HG03159 (cell line): ENCODE measurements around the gene GYPC.
"Not testable (repeated sequence)": the region's sequence is repeated elsewhere in the genome, so short reads cannot be mapped to it uniquely, and the experiment has no call there.

Source experiments
- ATAC-seq: cut with Tn5 transposase; IDR thresholded peaks from one replicate; pipeline ENCODE4 v1.9.1; 2021; ENCODE audit warnings: mild to moderate bottlenecking, moderate library complexity; ENCODE audit not compliant: unreplicated experiment

The GYPC gene

GRCh38 chr2:126655500-126656430 lies at the start of gene GYPC:
Gene GYPC, plus strand, starts transcription at chr2:126656158. Its CDS starts 106 bp downstream, at chr2:126656264.
- peak; percentile 32 for ATAC-seq

GRCh38 chr2:126614524-126615227 lies 41.3 kb upstream of the GYPC start:
- ATAC-seq = no peak

GRCh38 chr2:126616606-126617069 lies 39.3 kb upstream of the GYPC start:
- ATAC-seq = peak; percentile 49

GRCh38 chr2:126620302-126620701 lies 35.7 kb upstream of the GYPC start:
- no peak for ATAC-seq

- no peak for ATAC-seq
These were observed 33.0 kb upstream of the GYPC start for GRCh38 chr2:126623000-126623399.

- no peak for ATAC-seq
These were observed 28.3 kb upstream of the GYPC start for GRCh38 chr2:126627643-126628042.

- ATAC-seq = no peak
These were observed 21.6 kb upstream of the GYPC start for GRCh38 chr2:126634273-126634861.

- no peak for ATAC-seq
These were observed 20.7 kb upstream of the GYPC start for GRCh38 chr2:126635281-126635680.

- no peak for ATAC-seq
These were observed 20.2 kb upstream of the GYPC start for GRCh38 chr2:126635736-126636135.

- no peak for ATAC-seq
These were observed 18.6 kb upstream of the GYPC start for GRCh38 chr2:126637386-126637785.

GRCh38 chr2:126638746-126639145 lies 17.2 kb upstream of the GYPC start:
- no peak for ATAC-seq

GRCh38 chr2:126639276-126639675 lies 16.7 kb upstream of the GYPC start:
- no peak for ATAC-seq

GRCh38 chr2:126641294-126641693 lies 14.7 kb upstream of the GYPC start:
- ATAC-seq = not testable (repeated sequence)

GRCh38 chr2:126642031-126642430 lies 13.9 kb upstream of the GYPC start:
- ATAC-seq = no peak

- ATAC-seq = no peak
These were observed 12.5 kb upstream of the GYPC start for GRCh38 chr2:126643431-126643830.

GRCh38 chr2:126643972-126644371 lies 12.0 kb upstream of the GYPC start:
- ATAC-seq = no peak

GRCh38 chr2:126644630-126645191 lies 11.2 kb upstream of the GYPC start:
- ATAC-seq = peak; percentile 97

GRCh38 chr2:126645211-126645618 lies 10.7 kb upstream of the GYPC start:
- ATAC-seq = peak; percentile 62

GRCh38 chr2:126646026-126646425 lies 9.9 kb upstream of the GYPC start:
- ATAC-seq = no peak

GRCh38 chr2:126647714-126648344 lies 8.1 kb upstream of the GYPC start:
- ATAC-seq = not testable (repeated sequence)
